GM21381 (cell line): ENCODE measurements around the gene FOLR1.
"Not testable (repeated sequence)": the region's sequence is repeated elsewhere in the genome, so short reads cannot be mapped to it uniquely, and the experiment has no call there.

Source experiments
- ATAC-seq: cut with Tn5 transposase; IDR thresholded peaks from one replicate; pipeline ENCODE4 v1.9.1; 2021; ENCODE audit warnings: mild to moderate bottlenecking, moderate library complexity; ENCODE audit not compliant: unreplicated experiment

FOLR1 gene

DNA sequence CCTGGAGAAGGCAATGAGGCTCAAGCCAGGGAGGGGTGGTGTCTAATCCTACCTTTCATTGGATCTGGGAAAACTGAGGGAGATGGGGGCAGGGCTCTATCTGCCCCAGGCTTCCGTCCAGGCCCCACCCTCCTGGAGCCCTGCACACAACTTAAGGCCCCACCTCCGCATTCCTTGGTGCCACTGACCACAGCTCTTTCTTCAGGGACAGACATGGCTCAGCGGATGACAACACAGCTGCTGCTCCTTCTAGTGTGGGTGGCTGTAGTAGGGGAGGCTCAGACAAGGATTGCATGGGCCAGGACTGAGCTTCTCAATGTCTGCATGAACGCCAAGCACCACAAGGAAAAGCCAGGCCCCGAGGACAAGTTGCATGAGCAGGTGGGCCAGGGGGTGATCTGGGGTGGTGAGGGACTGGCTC is at the start of gene FOLR1:
Gene FOLR1 (plus strand): TSS at position 180 of the 421 bp plus-strand sequence. CDS start 34 bp downstream, at position 214.
- no peak for ATAC-seq

DNA sequence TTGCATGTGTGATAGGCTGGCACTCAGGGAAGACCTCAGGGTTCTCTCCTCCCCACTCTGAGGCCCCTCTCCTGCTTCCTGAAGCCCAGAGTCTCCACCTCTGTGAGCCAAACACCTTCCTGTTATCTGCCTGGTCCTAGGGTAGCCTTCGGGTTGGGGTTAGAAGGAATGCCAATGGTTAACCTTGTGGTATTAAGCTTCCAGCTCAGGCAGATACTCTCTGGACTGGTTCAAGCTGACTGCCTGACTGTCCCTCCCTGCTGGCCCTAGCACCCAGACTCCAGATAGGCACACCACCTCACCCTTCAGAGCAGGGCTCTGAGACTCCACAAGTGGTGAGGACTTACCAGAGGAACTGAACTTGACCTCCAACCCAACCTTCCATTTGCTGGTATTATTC is 49.4 kb upstream of the FOLR1 start:
- not testable (repeated sequence) for ATAC-seq

DNA sequence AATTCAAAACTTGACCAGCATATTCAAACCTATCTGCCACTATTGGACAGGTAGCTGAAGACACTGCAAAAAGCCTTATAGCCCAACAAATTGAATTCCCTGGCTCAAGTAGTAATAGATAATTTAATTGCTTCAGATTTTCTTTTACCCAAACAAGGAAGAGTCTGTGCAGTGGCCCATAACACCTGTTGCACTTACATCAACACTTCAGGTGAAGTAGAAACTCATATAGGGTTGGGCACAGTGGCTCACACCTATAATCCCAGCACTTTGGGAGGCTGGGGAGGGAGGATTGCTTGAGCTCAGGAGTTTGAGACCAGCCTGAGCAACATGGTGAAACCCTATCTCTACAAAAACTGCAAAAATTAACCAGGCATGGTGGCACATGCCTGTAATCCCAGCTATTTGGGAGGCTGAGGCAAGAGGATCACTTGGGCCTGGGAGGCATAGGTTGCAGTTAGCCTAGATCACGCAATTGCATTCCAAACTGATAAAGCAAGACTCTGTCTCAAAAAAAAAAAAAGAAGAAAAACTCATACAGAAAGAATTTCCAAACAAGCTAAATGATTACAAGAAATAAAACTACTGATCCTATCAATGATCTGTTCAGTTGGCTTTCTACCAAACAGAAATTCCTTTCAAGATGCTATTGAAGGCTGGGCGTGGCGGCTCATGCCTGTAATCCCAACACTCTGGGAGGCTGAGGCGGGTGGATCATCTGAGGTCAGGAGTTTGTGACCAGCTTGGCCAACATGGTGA is 47.0 kb upstream of the FOLR1 start:
- ATAC-seq = no peak

GRCh38 chr11:72146625-72147024 is 45.3 kb upstream of the FOLR1 start:
- ATAC-seq = no peak

DNA sequence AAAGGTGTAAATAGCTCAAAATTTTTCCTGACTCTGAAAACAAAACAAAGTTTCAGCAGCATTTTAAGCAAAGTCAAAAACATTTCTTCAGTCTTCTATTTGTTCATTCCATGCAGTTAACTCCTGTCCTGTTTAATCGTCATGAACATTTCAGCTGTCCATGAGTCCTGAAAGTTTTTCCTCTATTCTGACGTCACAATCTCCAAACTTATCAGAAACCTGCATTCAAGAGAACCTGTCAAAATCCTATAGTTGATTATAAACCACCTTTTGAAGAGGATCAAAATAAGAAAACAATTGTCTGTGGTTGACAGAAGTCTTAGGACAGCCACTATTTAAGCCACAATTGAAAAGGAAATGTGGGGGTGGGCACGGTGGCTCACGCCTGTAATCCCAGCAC is 41.1 kb upstream of the FOLR1 start:
- ATAC-seq = no peak

DNA sequence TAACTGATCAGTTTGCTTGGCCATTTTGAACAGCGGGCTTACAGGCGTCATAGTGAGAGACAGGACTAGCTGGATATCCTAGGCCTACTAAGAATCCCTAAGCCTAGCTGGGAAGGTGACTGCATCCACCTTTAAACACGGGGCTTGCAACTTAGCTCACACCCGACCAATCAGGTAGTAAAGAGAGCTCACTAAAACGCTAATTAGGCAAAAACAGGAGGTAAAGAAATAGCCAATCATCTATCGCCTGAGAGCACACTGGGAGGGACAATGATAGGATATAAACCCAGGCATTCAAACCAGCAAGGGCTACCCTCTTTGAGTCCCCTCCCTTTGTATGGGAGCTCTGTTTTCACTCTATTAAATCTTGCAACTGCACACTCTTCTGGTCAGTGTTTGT is 38.1 kb upstream of the FOLR1 start:
- not testable (repeated sequence) for ATAC-seq

- no peak for ATAC-seq
These were observed 37.1 kb upstream of the FOLR1 start for GRCh38 chr11:72154816-72155215.

- ATAC-seq = no peak
These were observed 36.2 kb upstream of the FOLR1 start for GRCh38 chr11:72155751-72156150.

DNA sequence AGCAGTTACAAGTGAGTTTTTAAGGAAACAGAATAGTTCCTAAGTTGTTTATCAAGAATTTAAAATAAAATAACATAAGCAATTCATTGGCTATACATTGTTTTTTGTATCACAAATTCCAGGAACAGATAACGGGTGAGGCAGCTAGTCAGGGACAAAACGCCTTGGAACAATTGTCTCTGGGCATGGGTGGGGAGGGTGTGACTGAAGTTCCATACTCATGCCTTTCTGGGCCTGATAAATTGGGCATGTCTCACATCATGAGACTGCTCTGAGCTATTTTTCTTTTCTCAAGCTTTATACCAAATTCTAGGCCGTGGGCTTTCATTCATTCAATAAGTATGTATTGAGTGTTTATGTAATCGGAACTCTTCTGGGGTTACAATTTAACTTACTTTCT is 34.8 kb upstream of the FOLR1 start:
- ATAC-seq = no peak

- no peak for ATAC-seq
These were observed 31.6 kb upstream of the FOLR1 start for GRCh38 chr11:72160319-72160718.

GRCh38 chr11:72162891-72163492 is 28.9 kb upstream of the FOLR1 start:
- no peak for ATAC-seq

GRCh38 chr11:72164187-72164586 is 27.8 kb upstream of the FOLR1 start:
- not testable (repeated sequence) for ATAC-seq

- ATAC-seq = not testable (repeated sequence)
These were observed 22.8 kb upstream of the FOLR1 start for GRCh38 chr11:72169046-72169555.

- ATAC-seq = not testable (repeated sequence)
These were observed 22.2 kb upstream of the FOLR1 start for GRCh38 chr11:72169754-72170153.

GRCh38 chr11:72172043-72172442 is 19.9 kb upstream of the FOLR1 start:
- ATAC-seq = not testable (repeated sequence)

- ATAC-seq = no peak
These were observed 18.6 kb upstream of the FOLR1 start for GRCh38 chr11:72173291-72173690.

DNA sequence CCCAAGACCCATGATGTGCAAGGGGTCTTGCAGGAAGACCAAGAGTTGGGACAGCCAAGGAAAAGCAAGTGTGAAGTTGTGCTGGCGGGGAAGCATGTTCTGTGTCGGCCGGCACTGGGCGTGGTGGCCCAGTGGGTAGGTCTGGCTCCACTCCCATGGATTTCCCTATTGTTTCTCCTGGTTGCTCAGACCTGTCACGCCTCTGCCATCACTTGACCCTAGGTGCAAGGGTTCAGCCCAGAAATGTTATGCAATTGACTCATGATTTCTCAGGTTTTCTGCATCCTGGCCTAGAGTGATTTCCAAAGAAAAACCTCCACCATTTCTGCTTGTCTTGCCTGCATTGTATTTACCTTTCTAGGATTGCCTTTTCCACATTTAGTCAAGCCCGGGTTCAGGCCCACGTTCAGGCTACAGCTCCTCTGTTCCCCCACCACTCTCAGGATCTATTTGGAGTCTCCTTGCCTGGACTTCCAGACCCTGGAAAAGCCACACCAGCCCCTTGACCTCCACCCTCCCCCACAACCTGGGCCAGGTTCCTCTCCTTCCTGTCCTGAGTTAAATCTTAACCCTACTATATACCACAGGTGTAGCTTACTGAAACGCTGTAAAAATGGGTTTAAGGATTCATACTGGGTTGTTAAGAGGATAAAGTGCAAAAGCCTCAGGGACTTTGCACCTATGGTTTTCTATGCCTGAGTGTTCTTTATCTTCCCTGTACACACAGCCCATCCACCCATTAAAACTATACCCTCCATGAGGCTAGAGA is 17.5 kb upstream of the FOLR1 start:
- ATAC-seq = no peak

GRCh38 chr11:72177656-72178055 is 14.3 kb upstream of the FOLR1 start:
- ATAC-seq = no peak

- no peak for ATAC-seq
These were observed 12.7 kb upstream of the FOLR1 start for GRCh38 chr11:72179049-72179803.

DNA sequence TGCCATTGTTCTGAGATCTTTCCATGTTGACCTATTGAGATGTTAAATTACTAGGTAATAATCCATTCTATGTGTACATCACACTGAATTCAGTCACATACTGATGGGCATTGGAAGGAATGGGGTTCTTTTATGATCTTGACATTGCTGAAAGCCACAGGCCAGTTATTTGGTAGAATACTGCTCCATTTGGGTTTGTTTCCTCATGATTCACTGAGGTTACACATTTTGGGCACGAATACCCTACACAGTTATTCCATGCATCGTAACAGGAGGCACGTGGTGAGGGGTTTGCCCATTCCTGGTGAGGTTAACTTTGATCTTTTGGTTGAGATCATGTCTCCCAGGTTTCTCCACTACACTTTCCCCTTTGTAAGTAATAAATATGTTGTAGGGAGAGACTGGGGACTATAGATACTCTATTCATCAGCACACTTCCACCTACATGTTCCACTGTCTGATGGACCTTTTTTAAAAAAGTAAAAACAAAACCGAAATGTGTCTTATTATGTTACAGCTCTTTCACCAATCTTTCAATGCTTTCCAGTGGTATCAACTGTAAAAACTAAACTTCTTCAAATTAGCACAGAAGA is 12.0 kb upstream of the FOLR1 start:
- no peak for ATAC-seq
